NCI-H2227 (cell line): ENCODE measurements around the gene OPN5.
A peak's percentile ranks its signal among the peaks of the same experiment; 100 is the strongest.
"Not testable (repeated sequence)": the region's sequence is repeated elsewhere in the genome, so short reads cannot be mapped to it uniquely, and the experiment has no call there.

ENCODE experiments used
- DNase-seq: peaks from one replicate; lab custom pipeline; 2025; ENCODE audit not compliant: unreplicated experiment; lab: John Stamatoyannopoulos, UW

The OPN5 gene

GRCh38 chr6:47781732-47782131, at the start of gene OPN5:
TSS of gene OPN5 (plus strand) at chr6:47782032. CDS start at chr6:47782067, 35 bp downstream.
- no peak for DNase-seq

GRCh38 chr6:47733879-47734558, 47.8 kb upstream of the OPN5 start:
- DNase-seq: no peak

GRCh38 chr6:47734831-47735481, 46.9 kb upstream of the OPN5 start:
- DNase-seq: no peak

GRCh38 chr6:47736083-47736700, 45.6 kb upstream of the OPN5 start:
- DNase-seq: no peak

GRCh38 chr6:47737406-47737805, 44.4 kb upstream of the OPN5 start:
- no peak for DNase-seq

GRCh38 chr6:47740714-47741113, 41.1 kb upstream of the OPN5 start:
- no peak for DNase-seq

GRCh38 chr6:47741807-47742206, 40.0 kb upstream of the OPN5 start:
- DNase-seq: no peak

GRCh38 chr6:47743744-47744143, 38.1 kb upstream of the OPN5 start:
- DNase-seq: no peak

GRCh38 chr6:47745269-47745668, 36.6 kb upstream of the OPN5 start:
- not testable (repeated sequence) for DNase-seq

GRCh38 chr6:47749757-47750156, 32.1 kb upstream of the OPN5 start:
- no peak for DNase-seq

GRCh38 chr6:47752801-47753200, 29.0 kb upstream of the OPN5 start:
- no peak for DNase-seq

GRCh38 chr6:47759364-47759763, 22.5 kb upstream of the OPN5 start:
- no peak for DNase-seq

GRCh38 chr6:47762502-47762901, 19.3 kb upstream of the OPN5 start:
- no peak for DNase-seq

GRCh38 chr6:47766445-47766844, 15.4 kb upstream of the OPN5 start:
- DNase-seq: no peak

GRCh38 chr6:47767102-47767501, 14.7 kb upstream of the OPN5 start:
- no peak for DNase-seq

- DNase-seq: no peak
These were observed 11.8 kb upstream of the OPN5 start for GRCh38 chr6:47769982-47770381.

GRCh38 chr6:47772359-47772758, 9.5 kb upstream of the OPN5 start:
- DNase-seq: no peak

- no peak for DNase-seq
These were observed 8.8 kb upstream of the OPN5 start for GRCh38 chr6:47773005-47773404.

- DNase-seq: peak; percentile 20
These were observed 1.1 kb upstream of the OPN5 start for GRCh38 chr6:47780510-47781356.

- DNase-seq: no peak
These were observed 3.4 kb downstream of the OPN5 start for GRCh38 chr6:47785182-47785581.
